OCI-LY7 (cell line): ENCODE results near the gene FN3K. TPM values are rescaled to one million over a fixed set of nuclear protein-coding genes. Genes with fewer than 3 reads are reported as not detected.

ENCODE experiments used
- BruUV-seq: library from RNA; stranded (reverse); fragments of 400-500 nt; replicated peaks from 2 replicates; lab custom pipeline; 2021; lab: Mats Ljungman, UMichigan
- CTCF ChIA-PET: fragments of 300-600 bp; sonication (Branson Sonifier 250); formaldehyde crosslinking; loops from one replicate; lab custom pipeline; 2022; ENCODE audit warnings: antibody characterized with exemption; ENCODE audit not compliant: unreplicated experiment; lab: Charles Lee
- POLR2A ChIA-PET: fragments of 300-600 bp; sonication (Branson Sonifier 250); formaldehyde crosslinking; loops from one replicate; lab custom pipeline; 2022; ENCODE audit warnings: antibody characterized with exemption; lab: Charles Lee
- DNase-seq: peaks from one replicate; pipeline ENCODE4 v3.0.0-alpha.2; 2015; ENCODE audit warnings: low spot score
- H2AFZ ChIP-seq: fragments of 200-600 bp; sonication (generic), shearing (Covaris generic); 2 replicates; pipeline ENCODE4 v1.6.1; 2014; ENCODE audit warnings: mild to moderate bottlenecking, antibody characterized with exemption, low read length, moderate library complexity
- H3K27ac ChIP-seq: fragments of 200-600 bp; sonication (generic); 2 replicates; pipeline ENCODE4 v1.5.1; 2014; ENCODE audit warnings: mixed run types, low read depth, mild to moderate bottlenecking, moderate library complexity, low read length, inconsistent platforms; ENCODE audit not compliant: poor library complexity, severe bottlenecking
- H3K36me3 ChIP-seq: fragments of 200-600 bp; sonication (generic); 2 replicates; pipeline ENCODE4 v1.6.1; 2014; ENCODE audit warnings: mild to moderate bottlenecking, antibody characterized with exemption, low read length, moderate library complexity, mixed read lengths; ENCODE audit not compliant: insufficient read depth
- H3K4me1 ChIP-seq: fragments of 200-600 bp; sonication (generic); 2 replicates; pipeline ENCODE4 v1.5.1; 2014; ENCODE audit warnings: mild to moderate bottlenecking, low read length; ENCODE audit not compliant: insufficient read depth, poor library complexity, severe bottlenecking
- H3K4me2 ChIP-seq: fragments of 200-600 bp; sonication (generic); 2 replicates; pipeline ENCODE4 v1.6.1; 2014; ENCODE audit warnings: mild to moderate bottlenecking, low read length
- H3K4me3 ChIP-seq: fragments of 200-600 bp; sonication (generic); 2 replicates; pipeline ENCODE4 v1.5.1; 2014; ENCODE audit warnings: mild to moderate bottlenecking, low read depth, low read length; ENCODE audit not compliant: poor library complexity, severe bottlenecking
- H3K79me2 ChIP-seq: fragments of 200-600 bp; sonication (generic); 2 replicates; pipeline ENCODE4 v1.6.1; 2016; ENCODE audit warnings: low read depth, mild to moderate bottlenecking, low read length, moderate library complexity, mixed read lengths; ENCODE audit not compliant: insufficient read depth
- H3K9me2 ChIP-seq: fragments of 200-600 bp; sonication (generic); 2 replicates; pipeline ENCODE4 v1.6.1; 2016; ENCODE audit warnings: mild to moderate bottlenecking, low read length, mixed read lengths; ENCODE audit not compliant: insufficient read depth
- H3K9me3 ChIP-seq: fragments of 200-600 bp; sonication (generic); 2 replicates; pipeline ENCODE4 v1.6.1; 2014; ENCODE audit warnings: mild to moderate bottlenecking, mixed run types, low read length, mixed read lengths
- H4K20me1 ChIP-seq: fragments of 200-600 bp; sonication (generic); 2 replicates; pipeline ENCODE4 v1.6.1; 2014; ENCODE audit warnings: mild to moderate bottlenecking, antibody characterized with exemption, low read length, moderate library complexity, mixed read lengths; ENCODE audit not compliant: insufficient read depth
- EZH2phosphoT487 ChIP-seq: fragments of 200-600 bp; sonication (generic); IDR thresholded peaks from 2 replicates; pipeline ENCODE4 v1.6.1; 2018; ENCODE audit warnings: low read depth, borderline replicate concordance, mild to moderate bottlenecking, mixed run types, antibody characterized with exemption, low read length, moderate library complexity, mixed read lengths
- intact Hi-C: fragments of 100-400 bp; cut with micrococcal nuclease; formaldehyde crosslinking; loops from one replicate; pipeline ENCODE4 v1.10.0; 2022; ENCODE audit not compliant: unreplicated experiment
- total RNA-seq, 2 experiments: library from RNA; depleted of rRNA in 1 of 2; stranded (reverse); fragments of >200 nt in 1 of 2; shearing (Covaris generic) in 1 of 2; gene quantifications; 2 replicates each; pipeline ENCODE4 v1.2.3, GENCODE V29; 2014 to 2022
- TF ChIP-seq, protein P1 (sequence below): fragments of 200-600 bp; sonication (generic); conservative IDR thresholded peaks from 2 replicates; pipeline ENCODE4 v1.5.1; 2014; ENCODE audit warnings: mild to moderate bottlenecking, antibody characterized with exemption, low read length, moderate library complexity, mixed read lengths

FN3K gene
- total RNA-seq, 2 experiments from 2014 or later: 3.8 to 32.3 TPM

DNA sequence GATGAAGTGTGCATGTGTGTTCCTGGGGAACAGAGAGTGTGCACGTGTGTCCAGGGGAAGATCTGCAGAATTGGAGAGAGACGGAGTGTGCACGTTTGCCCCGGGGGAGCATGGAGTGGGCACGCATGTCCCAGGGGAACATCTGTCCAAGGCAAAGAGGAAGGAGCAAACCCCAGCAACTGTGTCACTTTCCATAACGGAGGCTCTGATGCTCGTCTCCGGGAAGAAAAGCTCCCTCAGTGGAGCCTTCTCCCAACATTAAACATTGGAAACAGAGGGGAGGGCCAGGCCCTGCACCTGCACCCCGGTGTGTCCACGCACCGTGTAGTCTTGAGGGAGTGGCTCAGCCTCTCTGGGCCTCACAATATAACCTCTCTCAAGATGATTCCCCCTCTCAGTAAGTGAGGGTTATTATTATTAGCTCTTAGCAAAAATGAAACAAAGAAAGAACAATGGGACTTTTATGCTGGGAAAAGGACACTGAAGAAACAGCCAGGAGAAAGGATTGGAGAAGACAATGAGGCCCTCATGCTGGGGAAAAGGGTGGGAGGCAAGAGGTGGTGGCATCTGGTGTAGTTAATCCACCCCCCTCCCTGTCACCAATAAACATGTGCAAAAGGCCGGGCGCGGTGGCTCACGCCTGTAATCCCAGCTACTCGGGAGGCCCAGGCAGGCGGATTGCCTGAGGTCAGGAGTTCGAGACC is 44.5 kb upstream of the FN3K start:
- TF ChIP-seq, protein P1, sequence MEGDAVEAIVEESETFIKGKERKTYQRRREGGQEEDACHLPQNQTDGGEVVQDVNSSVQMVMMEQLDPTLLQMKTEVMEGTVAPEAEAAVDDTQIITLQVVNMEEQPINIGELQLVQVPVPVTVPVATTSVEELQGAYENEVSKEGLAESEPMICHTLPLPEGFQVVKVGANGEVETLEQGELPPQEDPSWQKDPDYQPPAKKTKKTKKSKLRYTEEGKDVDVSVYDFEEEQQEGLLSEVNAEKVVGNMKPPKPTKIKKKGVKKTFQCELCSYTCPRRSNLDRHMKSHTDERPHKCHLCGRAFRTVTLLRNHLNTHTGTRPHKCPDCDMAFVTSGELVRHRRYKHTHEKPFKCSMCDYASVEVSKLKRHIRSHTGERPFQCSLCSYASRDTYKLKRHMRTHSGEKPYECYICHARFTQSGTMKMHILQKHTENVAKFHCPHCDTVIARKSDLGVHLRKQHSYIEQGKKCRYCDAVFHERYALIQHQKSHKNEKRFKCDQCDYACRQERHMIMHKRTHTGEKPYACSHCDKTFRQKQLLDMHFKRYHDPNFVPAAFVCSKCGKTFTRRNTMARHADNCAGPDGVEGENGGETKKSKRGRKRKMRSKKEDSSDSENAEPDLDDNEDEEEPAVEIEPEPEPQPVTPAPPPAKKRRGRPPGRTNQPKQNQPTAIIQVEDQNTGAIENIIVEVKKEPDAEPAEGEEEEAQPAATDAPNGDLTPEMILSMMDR: no peak
- no peak for TF ChIP-seq EZH2phosphoT487
- Histone ChIP-seq H3K79me2 (no peaks in the 10 kb centered on the region), H3K27ac (no peak overlapping the region), H2AFZ (no peak overlapping the region), H4K20me1 (no peaks in the 10 kb centered on the region), H3K36me3 (no peaks in the 10 kb centered on the region; the same call in 1 of the 2 replicates), H3K4me3 (no peak overlapping the region), H3K4me1 (peaks cover 4% of the 10 kb centered on the region), H3K9me2 (no peaks in the 10 kb centered on the region), H3K9me3 (peaks cover 18% of the 10 kb centered on the region), H3K4me2 (no peak overlapping the region)
- intact Hi-C loops: no loop called here
- POLR2A ChIA-PET: no interaction called here
- CTCF ChIA-PET: no interaction called here
- no peak for DNase-seq
- no TSS peak for BruUV-seq

DNA sequence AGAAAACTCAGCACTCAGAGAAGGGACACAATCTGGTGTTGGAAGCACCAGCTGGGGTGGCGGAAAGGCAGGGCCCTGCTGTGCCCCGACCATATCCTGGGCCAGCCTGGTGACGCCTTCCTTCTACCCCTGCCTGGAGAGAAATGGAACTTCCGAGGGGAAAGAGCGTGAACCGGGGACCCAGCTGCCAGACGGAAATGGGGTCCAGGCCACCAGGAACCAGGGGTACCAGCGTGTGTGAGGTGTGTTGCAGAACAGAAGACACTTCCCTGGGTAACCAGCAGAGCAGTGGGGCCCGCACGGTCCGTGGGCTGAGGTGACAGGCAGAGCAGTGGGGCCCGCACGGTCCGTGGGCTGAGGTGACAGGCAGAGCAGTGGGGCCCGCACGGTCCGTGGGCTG is 43.7 kb upstream of the FN3K start:
- Histone ChIP-seq H3K27ac (no peak overlapping the region), H3K79me2 (no peaks in the 10 kb centered on the region), H3K9me2 (no peaks in the 10 kb centered on the region), H3K36me3 (no peaks in the 10 kb centered on the region; the same call in 1 of the 2 replicates), H2AFZ (no peak overlapping the region), H4K20me1 (no peaks in the 10 kb centered on the region), H3K4me3 (no peak overlapping the region), H3K4me2 (no peak overlapping the region), H3K4me1 (peaks cover 4% of the 10 kb centered on the region), H3K9me3 (peaks cover 18% of the 10 kb centered on the region)
- BruUV-seq: no TSS peak
- POLR2A ChIA-PET: no interaction called here
- TF ChIP-seq, protein P1: no peak
- no peak for TF ChIP-seq EZH2phosphoT487
- no peak for DNase-seq
- intact Hi-C loops: no loop called here
- CTCF ChIA-PET: no interaction called here

DNA sequence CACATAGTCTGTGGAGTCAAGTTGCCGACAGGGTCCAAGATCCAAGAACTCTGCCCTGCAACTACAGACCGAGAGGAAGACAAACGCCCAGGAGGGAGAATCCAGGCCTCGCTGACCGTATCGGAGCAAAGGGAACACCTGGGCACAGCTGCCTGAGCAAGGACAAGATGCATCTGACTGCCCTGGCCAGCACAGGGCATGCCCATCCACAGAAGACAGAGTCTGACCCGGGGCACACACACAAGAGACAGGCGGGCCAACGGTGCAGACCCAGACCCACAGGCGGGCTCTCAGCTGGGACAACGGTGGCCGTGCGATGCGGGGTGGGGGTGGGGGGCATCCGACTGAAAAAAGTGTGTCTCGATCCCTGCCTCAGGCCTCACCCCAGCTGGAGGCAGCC is 43.1 kb upstream of the FN3K start:
- no peaks in the 10 kb centered on the region; the same call in 1 of the 2 replicates for H3K36me3 ChIP-seq
- H3K4me2 ChIP-seq: no peak overlapping the region
- H3K9me3 ChIP-seq: peaks cover 18% of the 10 kb centered on the region
- H3K9me2 ChIP-seq: no peaks in the 10 kb centered on the region
- H3K4me3 ChIP-seq: no peak overlapping the region
- BruUV-seq: no TSS peak
- TF ChIP-seq, protein P1: no peak
- TF ChIP-seq EZH2phosphoT487: no peak
- no peak overlapping the region for H2AFZ ChIP-seq
- intact Hi-C loops: no loop called here
- ChIA-PET CTCF (interaction anchor here (0.9 kb wide), 1 partner anchor 8 kb away, joined by 3 read pairs; no protein-coding TSS in a partner anchor), POLR2A (no interaction called here)
- no peak overlapping the region for H3K27ac ChIP-seq
- no peaks in the 10 kb centered on the region for H3K79me2 ChIP-seq
- H4K20me1 ChIP-seq: no peaks in the 10 kb centered on the region
- H3K4me1 ChIP-seq: peaks cover 4% of the 10 kb centered on the region
- DNase-seq: no peak
